Suprapubic skin (tissue), 3 donors: ENCODE results near the gene CEND1.

ENCODE experiments used
- CTCF ChIP-seq, 2 donors: fragments of 200-600 bp in 1 of 2; fragments of 450-650 bp in 1 of 2; sonication (generic) in 1 of 2; IDR thresholded peaks; one replicate each; pipeline ENCODE4 v1.5.1; 2016 to 2019; ENCODE audit warnings: antibody characterized with exemption in 2 of 2, mild to moderate bottlenecking in 1 of 2, moderate library complexity in 1 of 2
- EP300 ChIP-seq: sonication (generic); formaldehyde crosslinking; IDR thresholded peaks from one replicate; pipeline ENCODE4 v1.6.1; 2017; ENCODE audit warnings: antibody characterized with exemption
- POLR2A ChIP-seq, 2 donors: fragments of 450-650 bp; IDR thresholded peaks; one replicate each; pipeline ENCODE4 v1.6.1; 2017; ENCODE audit warnings: antibody characterized with exemption in 2 of 2, mild to moderate bottlenecking in 2 of 2, moderate library complexity in 2 of 2

GRCh38 chr11:804599-804964 is 14.7 kb upstream of the CEND1 start:
- no peak for TF ChIP-seq CTCF (IDR thresholded peaks at IDR 0.05)
- TF ChIP-seq EP300, result no peak
- no peak for TF ChIP-seq POLR2A (IDR thresholded peaks at IDR 0.05)
